Chondrocyte (in vitro differentiated cells): ENCODE measurements around the gene RBBP8NL. TPM values are rescaled to one million over a fixed set of nuclear protein-coding genes. Genes with fewer than 3 reads are reported as not detected.

Source experiments
- DNase-seq: peaks from one replicate; pipeline ENCODE4 v3.0.0; 2021; ENCODE audit warnings: mixed read lengths, low spot score
- H3K27ac Mint-ChIP-seq: one replicate; pipeline ENCODE4 v1.8.0; 2021; ENCODE audit warnings: mild to moderate bottlenecking, moderate library complexity, mixed read lengths; ENCODE audit not compliant: unreplicated experiment
- H3K27me3 Mint-ChIP-seq: 2 replicates; pipeline ENCODE4 v1.8.0; 2021; ENCODE audit warnings: low read depth, mixed read lengths
- H3K36me3 Mint-ChIP-seq: 2 replicates; pipeline ENCODE4 v1.8.0; 2021; ENCODE audit warnings: low read depth, mixed read lengths
- H3K4me1 Mint-ChIP-seq: 2 replicates; pipeline ENCODE4 v1.8.0; 2021; ENCODE audit warnings: low read depth, mild to moderate bottlenecking, mixed read lengths
- H3K4me3 Mint-ChIP-seq: one replicate; pipeline ENCODE4 v1.8.0; 2021; ENCODE audit warnings: mild to moderate bottlenecking, moderate library complexity, mixed read lengths; ENCODE audit not compliant: unreplicated experiment
- H3K9me3 Mint-ChIP-seq: 2 replicates; pipeline ENCODE4 v1.8.0; 2021; ENCODE audit warnings: low read depth, mixed read lengths
- CTCF ChIP-seq: fragments of 200-600 bp; sonication (generic); IDR thresholded peaks from 2 replicates; pipeline ENCODE4 v1.5.0; 2021; ENCODE audit warnings: antibody characterized with exemption, mild to moderate bottlenecking, moderate library complexity
- total RNA-seq: library from RNA; stranded (reverse); gene quantifications from 3 replicates; pipeline ENCODE4 v1.2.1, GENCODE V29; 2021

Gene RBBP8NL
- total RNA-seq, 1 donor from 2014 or later: not detected

GRCh38 chr20:62425281-62426058, 1.9 kb downstream of the RBBP8NL start:
- no peak for DNase-seq
- H3K27ac Mint-ChIP-seq: no peak overlapping the region
- H3K4me3 Mint-ChIP-seq: no peak overlapping the region
- no peaks in the 10 kb centered on the region for H3K4me1 Mint-ChIP-seq
- no peaks in the 10 kb centered on the region for H3K36me3 Mint-ChIP-seq
- TF ChIP-seq CTCF: no peak
- H3K9me3 Mint-ChIP-seq: no peaks in the 10 kb centered on the region
- peaks cover 10% of the 10 kb centered on the region for H3K27me3 Mint-ChIP-seq

DNA sequence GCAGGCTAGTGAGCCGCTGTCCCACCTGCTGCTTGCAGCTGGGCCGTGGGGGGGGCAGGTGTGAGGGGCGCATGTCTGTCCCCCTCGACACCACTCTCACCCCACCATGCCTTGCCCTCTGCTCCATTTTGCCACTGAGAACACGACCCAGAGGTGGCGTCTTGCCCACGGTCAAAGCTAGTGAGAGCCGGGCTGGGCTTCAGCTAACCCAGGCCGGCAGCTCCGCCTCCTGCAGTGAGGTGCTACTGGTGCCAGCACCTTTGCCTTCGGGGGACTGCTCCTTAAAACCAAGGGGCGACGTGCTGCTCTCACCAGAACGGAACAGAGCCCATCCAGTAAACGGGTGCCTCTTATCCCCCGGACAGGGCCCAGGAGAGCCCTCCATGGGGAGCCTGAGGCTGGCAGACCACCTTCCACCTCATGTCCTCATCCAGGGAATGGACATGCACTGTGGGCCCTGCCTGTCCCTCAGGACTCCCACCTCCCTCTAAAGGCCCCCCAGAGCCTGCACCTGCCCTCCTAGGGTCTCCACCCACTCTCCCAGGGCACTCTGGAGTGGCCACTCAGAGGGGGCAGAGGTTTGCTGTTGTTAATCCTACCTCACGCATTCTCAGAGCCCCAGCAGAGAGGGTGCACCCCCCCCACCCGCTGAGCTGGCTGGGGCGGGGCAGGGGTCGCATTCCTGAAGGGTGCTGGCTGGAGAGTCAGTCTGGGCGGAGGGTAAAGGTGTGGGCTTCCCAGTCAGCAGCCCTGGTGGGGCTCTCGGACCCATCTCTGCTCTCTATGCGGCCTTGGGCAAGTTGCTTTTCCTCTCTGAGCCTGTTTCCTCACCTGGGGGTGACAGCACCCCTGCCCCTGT, 2.9 kb downstream of the RBBP8NL start:
- H3K4me1 Mint-ChIP-seq: no peaks in the 10 kb centered on the region
- H3K36me3 Mint-ChIP-seq: no peaks in the 10 kb centered on the region
- no peak for TF ChIP-seq CTCF
- H3K4me3 Mint-ChIP-seq: no peak overlapping the region
- H3K27me3 Mint-ChIP-seq: peaks cover 12% of the 10 kb centered on the region
- no peaks in the 10 kb centered on the region for H3K9me3 Mint-ChIP-seq
- no peak for DNase-seq
- H3K27ac Mint-ChIP-seq: no peak overlapping the region

- Mint-ChIP-seq H3K4me1 (no peaks in the 10 kb centered on the region), H3K27me3 (peaks cover 4% of the 10 kb centered on the region), H3K9me3 (no peaks in the 10 kb centered on the region), H3K4me3 (no peak overlapping the region), H3K27ac (no peak overlapping the region), H3K36me3 (no peaks in the 10 kb centered on the region)
- no peak for DNase-seq
- no peak for TF ChIP-seq CTCF
Measured at GRCh38 chr20:62423326-62423706, 4.0 kb downstream of the RBBP8NL start.

- Mint-ChIP-seq H3K27me3 (peaks cover 4% of the 10 kb centered on the region), H3K4me3 (no peak overlapping the region), H3K27ac (no peak overlapping the region), H3K36me3 (no peaks in the 10 kb centered on the region), H3K4me1 (no peaks in the 10 kb centered on the region), H3K9me3 (no peaks in the 10 kb centered on the region)
- no peak for TF ChIP-seq CTCF
- DNase-seq: no peak
Measured at GRCh38 chr20:62422636-62423325, 4.6 kb downstream of the RBBP8NL start.

GRCh38 chr20:62421716-62421990, 5.7 kb downstream of the RBBP8NL start:
- Mint-ChIP-seq H3K4me3 (no peak overlapping the region), H3K27ac (no peak overlapping the region), H3K27me3 (peaks cover 4% of the 10 kb centered on the region), H3K36me3 (no peaks in the 10 kb centered on the region), H3K4me1 (no peaks in the 10 kb centered on the region), H3K9me3 (no peaks in the 10 kb centered on the region)
- no peak for TF ChIP-seq CTCF
- no peak for DNase-seq
